Right kidney (tissue), 1 donor: ENCODE data around the gene ZGPAT.

Experiments
- DNase-seq: peaks from one replicate; pipeline ENCODE4 v3.0.0-alpha.2; 2016

Gene ZGPAT

DNA sequence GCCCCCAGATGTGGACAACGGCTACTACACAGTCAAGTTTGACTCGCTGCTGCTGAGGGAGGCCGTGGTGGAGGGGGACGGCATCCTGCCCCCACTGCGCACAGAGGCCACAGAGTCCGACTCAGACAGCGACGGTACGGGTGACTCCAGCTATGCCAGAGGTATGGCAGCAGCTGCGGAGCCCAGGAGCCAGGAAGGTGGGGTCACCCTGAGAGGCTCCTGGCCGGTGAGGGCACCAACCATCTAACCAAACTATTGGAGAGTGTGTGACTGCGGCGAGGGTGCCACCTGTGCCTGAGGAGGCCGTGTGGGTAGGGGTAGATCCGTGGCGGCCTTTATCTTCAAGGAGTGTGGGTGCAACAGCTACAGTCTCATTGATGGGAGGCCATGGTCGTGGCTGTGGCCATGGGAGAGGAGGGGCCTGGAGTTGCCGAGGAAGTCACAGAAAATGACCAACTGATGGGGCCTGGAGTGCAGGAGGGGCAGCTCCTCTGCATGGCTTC lies 25.8 kb downstream of the ZGPAT start:
- DNase-seq: no peak

DNA sequence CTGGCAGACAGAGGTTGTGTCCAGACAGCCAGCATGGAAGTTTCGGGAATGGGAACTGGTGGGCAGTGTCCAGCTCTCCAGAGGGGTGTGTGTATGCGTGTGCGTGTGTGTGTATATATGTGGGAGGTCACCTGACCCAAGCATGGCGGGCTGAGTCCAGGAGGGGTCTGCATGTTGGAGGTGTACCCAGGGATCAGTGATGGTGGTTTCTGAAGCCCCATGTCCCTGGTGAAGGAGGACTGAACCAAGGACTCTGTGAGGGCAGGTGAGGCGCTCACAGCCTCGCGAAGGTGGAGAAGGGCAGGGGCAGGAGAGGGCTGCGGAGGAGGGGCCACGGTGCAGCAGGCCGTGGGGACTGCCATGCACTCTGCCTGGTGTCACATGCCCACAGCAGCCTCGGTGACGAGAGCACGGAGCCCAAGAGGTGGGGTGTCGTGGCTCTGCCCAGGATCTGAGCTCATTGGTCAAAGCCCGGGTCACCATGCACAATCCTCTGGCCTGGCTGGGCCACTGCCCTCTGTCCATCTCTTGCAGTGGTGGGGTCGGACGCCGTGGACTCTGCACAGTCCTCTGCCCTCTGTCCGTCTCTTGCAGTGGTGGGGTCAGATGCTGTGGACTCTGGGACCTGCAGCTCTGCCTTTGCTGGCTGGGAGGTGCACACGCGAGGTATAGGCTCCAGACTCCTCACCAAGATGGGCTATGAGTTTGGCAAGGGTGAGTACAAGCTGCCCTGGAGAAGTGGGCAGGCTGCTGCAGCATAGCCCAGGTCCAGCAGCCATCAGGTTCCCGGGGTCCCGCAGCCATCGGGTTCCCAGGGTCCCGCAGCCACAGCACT lies 26.5 kb downstream of the ZGPAT start:
- no peak for DNase-seq

DNA sequence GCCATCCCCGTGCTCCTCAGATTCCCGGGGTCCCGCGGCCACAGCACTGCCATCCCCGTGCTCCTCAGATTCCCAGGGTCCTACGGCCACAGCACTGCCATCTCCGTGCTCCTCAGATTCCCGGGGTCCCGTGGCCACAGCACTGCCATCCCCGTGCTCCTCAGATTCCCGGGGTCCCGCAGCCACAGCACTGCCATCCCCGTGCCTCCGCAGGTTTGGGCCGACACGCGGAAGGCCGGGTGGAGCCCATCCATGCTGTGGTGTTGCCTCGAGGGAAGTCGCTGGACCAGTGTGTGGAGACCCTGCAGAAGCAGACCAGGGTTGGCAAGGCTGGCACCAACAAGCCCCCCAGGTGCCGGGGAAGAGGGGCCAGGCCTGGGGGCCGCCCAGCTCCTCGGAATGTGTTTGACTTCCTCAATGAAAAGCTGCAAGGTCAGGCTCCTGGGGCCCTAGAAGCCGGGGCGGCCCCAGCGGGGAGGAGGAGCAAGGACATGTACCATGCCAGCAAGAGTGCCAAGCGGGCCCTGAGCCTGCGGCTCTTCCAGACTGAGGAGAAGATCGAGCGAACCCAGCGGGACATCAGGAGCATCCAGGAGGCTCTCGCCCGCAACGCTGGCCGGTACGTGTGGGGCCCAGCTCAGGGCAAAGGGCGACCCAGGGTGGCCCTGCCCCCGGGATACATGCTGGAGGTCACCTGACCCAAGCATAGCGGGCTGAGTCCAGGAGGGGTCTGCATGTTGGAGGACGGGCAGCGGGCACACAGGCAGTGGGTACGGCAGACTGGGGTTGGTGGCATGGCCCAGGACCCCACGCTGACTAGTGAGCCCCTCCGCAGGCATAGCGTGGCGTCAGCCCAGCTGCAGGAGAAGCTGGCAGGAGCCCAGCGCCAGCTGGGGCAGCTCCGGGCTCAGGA lies 27.4 kb downstream of the ZGPAT start:
- DNase-seq: no peak

DNA sequence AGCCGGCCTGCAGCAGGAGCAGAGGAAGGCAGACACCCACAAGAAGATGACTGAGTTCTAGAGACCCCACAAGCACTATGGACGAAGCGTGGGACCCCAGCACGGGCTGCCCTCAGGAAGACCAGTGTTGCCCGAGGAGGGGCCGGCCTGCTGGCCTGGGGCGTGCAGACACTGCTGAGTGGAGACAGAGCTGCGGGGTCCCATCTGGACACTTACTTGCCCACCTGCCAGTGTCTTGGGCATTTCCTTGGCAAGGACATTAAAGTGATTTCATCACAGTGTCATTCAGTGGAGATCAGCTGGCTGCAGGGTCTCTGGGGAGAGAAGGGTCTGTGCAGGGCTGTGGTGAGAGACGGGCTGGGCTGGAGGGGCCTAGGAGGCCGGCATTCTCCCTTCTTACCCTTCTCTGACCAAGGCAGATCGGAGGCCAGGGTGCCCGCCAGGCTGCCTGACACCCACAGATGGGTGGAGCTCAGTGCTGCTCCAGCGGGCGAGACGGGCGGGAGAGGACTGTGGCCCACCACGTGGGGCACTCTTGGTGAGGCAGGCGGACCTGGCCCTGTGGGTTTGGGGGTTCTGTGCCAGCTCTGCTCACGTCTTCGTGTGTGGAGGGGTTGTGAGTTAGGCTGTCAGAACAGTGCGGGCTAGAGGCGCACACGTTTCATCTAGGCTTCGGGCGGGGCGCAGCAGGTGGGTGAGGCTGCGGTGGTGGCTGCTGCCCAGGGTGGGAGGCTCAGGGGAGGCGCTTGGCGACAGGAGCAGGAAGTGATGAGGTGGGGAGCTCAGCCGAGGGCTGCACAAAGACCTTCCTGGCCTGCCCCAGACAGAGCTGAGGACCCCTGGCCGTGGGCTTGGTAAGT lies 28.2 kb downstream of the ZGPAT start, which contains the start of gene LIME1:
Gene LIME1, plus strand, starts transcription at position 806 of the 860 bp plus-strand sequence. CDS start 886 bp downstream, outside the sequence.
- no peak for DNase-seq

DNA sequence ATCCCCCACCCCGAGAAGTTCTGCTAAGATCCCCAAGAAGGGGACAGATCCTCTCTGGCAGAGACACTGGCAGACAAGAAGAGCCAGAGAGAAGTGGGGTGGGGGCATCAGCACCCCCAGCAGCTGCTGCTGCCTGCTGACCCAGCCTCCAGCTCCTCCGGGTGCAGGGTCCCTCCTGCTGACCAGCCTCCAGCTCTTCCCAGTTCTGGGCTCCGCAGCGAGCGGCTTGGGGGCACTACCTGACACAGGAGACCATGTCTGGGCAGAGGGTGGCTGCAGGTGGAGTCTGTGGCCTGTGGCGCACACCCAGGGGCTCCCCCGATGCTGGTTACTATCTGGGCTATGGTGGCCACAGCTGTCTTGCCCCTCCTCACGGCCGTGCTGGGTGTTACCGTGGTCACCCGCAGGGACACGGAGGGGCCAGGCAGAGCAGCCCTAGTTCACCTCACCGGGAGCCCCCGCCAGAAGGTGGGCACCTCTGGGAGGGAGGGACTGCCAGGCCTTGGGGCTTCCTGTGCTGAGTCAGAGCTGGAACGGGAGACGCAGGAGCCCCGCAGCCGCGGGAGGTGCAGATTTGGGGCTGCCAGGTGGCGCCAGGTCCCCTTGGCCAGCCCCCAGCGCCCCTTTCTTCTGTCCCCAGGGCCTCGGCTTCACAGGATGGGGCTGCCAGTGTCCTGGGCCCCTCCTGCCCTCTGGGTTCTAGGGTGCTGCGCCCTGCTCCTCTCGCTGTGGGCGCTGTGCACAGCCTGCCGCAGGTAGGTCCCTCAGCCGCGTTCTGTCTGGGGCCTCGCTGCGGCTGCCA lies 29.3 kb downstream of the ZGPAT start:
- DNase-seq: peak; percentile 51

DNA sequence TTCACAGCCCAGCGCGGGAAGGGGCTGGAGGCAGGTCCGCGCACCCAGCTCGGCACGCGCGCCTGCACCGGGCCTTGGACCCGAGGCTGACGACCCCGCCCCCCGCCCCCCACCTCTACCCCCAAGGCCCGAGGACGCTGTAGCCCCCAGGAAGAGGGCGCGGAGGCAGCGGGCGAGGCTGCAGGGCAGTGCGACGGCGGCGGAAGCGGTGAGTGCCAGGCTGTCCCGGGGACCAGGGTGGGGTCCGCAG lies 29.8 kb downstream of the ZGPAT start:
- DNase-seq: no peak

DNA sequence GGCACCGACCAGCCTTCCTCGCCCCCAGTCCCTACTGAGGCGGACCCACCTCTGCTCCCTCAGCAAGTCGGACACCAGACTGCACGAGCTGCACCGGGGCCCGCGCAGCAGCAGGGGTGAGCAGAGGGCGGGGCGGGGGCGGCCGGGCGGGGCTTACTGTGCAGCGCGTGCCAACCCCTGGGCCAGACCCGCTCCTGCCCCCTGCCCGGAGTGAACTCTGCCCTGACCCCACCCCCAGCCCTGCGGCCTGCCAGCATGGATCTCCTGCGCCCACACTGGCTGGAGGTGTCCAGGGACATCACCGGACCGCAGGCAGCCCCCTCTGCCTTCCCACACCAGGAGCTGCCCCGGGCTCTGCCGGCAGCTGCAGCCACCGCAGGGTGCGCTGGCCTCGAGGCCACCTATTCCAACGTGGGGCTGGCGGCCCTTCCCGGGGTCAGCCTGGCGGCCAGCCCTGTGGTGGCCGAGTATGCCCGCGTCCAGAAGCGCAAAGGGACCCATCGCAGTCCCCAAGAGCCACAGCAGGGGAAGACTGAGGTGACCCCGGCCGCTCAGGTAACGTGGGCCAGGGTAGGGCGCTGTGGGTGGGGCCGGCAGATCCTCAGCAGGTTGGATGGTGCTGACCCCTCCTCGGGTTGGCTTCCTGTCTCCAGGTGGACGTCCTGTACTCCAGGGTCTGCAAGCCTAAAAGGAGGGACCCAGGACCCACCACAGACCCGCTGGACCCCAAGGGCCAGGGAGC lies 30.3 kb downstream of the ZGPAT start:
- DNase-seq: peak; percentile 42

DNA sequence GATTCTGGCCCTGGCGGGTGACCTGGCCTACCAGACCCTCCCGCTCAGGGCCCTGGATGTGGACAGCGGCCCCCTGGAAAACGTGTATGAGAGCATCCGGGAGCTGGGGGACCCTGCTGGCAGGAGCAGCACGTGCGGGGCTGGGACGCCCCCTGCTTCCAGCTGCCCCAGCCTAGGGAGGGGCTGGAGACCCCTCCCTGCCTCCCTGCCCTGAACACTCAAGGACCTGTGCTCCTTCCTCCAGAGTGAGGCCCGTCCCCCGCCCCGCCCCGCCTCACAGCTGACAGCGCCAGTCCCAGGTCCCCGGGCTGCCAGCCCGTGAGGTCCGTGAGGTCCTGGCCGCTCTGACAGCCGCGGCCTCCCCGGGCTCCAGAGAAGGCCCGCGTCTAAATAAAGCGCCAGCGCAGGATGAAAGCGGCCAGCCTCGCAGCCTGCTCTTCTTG lies 30.9 kb downstream of the ZGPAT start:
- DNase-seq: no peak

DNA sequence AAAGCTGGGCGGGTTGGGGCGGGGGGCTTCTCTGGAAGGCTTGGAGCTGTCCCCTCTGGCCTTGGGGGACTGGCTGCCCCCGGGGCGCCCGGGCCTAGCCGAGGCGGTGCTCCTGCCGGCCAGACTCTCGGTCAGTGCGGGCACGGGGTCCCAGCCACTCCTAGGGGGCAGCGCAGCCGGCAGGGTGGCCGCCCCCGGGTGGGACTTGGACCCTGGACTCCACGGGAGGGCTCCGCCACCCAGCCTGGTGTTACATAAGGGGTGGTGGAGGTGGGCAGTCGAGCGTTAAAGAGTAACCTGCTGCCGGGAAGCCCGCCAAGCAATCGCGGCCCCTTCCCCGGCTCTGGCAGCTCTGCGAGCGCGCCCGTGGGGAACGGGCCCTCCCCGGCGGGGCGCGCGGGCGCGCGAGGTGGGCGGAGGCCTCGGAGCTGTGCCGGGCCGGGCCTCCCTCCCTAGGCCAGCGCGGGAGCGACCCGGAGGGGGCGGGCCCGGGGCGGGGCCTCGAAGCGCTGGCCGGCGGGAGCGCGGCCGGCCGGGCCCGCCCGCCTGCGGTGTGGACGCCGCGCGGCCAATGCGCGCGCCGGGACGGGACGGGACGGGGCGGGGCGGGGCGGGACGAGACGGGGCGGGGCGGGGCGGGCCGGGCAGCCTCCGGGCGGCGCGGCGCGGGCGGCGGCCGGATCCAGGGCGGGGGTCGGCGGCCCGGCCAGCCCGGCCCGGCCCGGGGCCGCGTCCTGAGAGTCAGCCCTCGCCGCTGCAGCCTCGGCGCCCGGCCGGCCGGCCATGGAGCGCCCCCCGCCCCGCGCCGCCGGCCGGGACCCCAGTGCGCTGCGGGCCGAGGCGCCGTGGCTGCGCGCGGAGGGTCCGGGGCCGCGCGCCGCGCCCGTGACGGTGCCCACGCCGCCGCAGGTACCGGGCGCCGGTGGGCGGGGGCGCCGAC lies 31.6 kb downstream of the ZGPAT start, which contains the start of gene SLC2A4RG:
Gene SLC2A4RG, plus strand, starts transcription at position 647 of the 940 bp plus-strand sequence. Its CDS starts 137 bp downstream, at position 784.
- DNase-seq: peak; percentile 89

DNA sequence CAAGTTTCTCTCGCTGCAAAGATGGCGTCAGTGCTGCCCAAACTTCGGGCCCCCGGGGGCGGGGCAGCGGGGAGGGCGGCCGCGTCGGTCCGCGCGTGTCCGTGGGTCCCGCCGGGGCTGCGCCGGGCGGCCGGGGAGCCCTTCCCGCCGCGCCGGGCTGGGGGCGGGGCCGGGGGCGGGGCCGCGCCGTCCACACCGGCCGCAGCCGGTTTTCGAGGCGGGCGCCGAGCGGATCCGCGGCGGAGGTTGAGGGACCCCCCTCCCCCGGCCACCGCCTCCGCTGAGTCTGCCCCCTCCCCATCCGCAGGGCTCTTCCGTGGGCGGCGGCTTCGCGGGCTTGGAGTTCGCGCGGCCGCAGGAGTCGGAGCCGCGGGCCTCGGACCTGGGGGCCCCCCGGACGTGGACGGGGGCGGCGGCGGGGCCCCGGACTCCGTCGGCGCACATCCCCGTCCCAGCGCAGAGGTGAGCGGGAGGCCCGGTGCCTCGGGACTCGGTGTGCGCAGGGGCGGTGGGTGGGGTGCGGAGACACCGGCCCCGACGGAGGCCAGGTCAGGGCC lies 32.3 kb downstream of the ZGPAT start:
- DNase-seq: no peak

DNA sequence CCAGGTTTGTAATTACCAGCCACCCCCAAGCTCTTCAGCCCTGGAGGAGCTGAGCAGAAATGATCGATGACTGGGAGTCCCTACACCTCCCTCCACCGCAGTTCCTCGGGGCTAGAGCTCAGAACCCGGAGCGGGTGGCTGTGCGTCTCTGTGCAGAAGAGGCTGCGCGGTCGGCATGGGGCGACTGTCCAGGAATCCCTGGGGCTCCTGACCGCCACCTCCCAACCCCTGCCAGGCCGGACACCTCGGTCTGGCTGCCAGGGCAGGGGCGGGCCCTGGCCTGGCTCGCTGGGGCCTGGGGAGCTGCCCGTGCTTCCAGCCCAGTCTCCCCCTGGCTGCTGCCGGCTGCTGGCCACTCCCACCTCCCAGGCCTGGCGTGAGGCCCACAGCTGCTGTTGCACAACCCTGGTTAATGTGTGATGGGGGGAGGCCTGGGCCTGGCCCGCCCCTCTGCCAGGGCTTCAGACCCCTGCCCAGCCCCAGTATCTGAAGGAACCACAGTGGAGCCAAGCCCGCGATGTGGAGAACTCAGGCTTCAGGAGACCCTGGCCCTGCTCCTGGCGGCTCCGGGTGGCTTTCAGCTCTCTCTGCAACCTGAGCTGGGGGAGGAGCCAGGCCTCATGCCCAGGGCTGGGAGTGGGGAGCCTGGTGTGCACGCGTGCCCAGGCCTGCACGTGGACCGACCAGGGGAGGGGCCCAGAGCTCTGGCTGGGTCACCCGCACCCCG lies 33.0 kb downstream of the ZGPAT start:
- peak; percentile 96 for DNase-seq

DNA sequence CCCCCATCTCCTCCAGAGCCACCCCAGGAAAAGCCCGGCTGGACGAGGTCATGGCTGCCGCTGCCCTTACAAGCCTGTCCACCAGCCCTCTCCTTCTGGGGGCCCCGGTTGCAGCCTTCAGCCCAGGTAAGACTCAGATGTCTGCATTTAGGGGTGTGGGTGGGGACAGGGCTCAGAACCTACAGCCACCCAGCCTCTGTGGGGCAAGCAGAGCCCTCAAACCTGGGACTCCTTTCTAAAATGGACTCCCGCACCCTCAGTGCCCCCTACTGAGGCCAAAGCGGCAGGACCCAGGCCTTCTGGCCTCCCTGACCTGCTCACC lies 33.5 kb downstream of the ZGPAT start:
- DNase-seq: no peak

DNA sequence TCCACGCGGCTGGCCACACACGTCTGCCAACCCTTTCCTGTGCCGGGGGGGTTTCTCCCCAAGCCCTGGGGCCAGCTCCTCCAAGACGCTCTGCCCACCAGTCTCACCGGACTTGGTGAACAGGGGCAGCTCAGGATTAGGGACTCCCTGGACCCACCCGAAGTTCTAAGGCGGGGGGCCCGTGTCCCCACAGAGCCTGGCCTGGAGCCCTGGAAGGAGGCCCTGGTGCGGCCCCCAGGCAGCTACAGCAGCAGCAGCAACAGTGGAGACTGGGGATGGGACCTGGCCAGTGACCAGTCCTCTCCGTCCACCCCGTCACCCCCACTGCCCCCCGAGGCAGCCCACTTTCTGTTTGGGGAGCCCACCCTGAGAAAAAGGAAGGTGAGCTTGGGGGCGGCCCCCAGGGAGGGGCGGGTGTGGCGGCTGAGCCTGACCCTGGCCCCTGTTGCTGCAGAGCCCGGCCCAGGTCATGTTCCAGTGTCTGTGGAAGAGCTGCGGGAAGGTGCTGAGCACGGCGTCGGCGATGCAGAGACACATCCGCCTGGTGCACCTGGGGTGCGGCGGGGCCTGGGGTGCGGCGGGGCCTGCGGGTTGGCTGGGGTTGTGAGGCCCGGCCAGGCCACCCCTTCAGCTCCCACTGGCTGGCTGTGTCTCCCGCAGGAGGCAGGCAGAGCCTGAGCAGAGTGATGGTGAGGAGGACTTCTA lies 34.0 kb downstream of the ZGPAT start:
- no peak for DNase-seq

DNA sequence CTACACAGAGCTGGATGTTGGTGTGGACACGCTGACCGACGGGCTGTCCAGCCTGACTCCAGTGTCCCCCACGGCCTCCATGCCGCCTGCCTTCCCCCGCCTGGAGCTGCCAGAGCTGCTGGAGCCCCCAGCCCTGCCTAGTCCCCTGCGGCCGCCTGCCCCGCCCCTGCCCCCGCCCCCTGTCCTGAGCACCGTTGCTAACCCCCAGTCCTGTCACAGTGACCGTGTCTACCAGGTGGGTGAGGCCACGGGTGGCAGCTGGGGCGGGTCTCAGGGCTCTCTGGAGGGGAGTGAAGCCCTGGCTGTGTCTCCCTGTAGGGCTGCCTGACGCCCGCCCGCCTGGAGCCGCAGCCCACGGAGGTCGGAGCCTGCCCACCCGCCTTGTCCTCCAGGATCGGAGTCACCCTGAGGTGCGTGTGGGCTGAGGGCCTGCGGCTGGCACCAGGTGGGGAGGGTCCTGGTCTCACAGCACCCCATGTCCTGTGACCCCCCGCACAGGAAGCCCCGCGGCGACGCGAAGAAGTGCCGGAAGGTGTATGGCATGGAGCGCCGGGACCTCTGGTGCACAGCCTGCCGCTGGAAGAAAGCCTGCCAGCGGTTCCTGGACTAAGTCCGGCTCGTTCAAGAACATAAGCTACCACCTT lies 34.7 kb downstream of the ZGPAT start:
- no peak for DNase-seq

DNA sequence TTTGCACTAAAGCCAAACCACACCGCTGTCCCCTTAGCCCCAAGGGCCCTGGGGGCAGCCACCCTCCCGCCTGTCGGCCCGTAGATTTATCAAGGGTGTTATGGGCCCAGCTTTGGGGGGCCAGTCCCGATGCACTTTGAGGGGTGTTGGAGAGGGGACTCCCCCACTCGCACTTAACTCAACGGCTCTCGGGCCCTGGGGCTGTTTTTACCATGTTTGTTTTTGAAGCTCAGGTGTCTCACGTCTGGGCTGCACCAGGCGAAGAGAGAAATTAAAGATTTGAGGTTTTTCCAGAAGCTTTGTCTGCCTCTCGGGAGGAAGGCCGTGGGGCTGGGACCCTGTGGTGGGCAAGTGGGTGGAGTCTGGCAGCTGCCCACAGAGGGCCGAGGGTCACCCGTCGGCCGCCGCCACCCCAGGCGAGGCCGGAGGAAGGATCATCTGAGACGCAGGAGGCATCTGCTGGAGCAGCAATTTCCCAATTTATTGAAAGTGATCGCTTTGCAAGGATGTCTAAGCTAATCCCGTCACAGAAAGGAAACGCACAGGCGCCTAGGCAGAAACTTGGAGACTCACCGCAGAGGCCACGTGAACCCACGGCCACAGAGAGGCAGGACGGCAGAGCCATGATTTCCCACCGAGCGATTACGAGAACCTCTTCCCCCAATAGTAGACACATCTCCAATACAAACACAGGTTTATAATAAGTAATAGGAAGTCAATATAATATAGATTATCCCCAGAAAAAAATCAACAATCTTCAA lies 35.6 kb downstream of the ZGPAT start:
- DNase-seq: no peak

DNA sequence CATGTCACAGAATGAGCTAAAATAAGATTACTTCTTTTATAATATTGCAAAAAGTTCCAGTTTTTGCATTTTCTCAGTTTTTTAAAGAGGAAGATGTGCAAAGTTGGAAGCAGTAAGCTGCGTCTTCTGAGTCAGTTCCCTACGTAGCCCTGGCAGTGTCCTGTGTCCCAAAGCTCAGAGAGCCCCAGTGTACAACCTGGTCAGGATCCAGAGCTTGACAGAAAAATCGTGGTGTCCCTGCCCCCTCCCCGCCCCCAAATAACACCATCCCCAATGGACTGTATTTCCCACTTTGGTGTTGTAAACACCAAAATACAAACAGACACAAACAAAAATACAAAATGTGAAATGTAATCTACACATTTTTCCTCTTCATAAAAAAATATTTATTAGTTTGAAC lies 36.3 kb downstream of the ZGPAT start:
- DNase-seq: no peak
